GM12878 (cell line): ENCODE measurements around the gene OR10J4.

ENCODE experiments used
- CTCF ChIP-seq, 3 experiments: IDR thresholded peaks in 2 of 3; conservative IDR thresholded peaks in 1 of 3; 2 replicates each; pipeline ENCODE4 v1.5.1; 2011; ENCODE audit warnings: low read depth in 3 of 3, low read length in 3 of 3, mild to moderate bottlenecking in 3 of 3, control low read depth in 2 of 3, moderate library complexity in 2 of 3, inconsistent platforms in 1 of 3, mixed read lengths in 1 of 3; ENCODE audit not compliant: control insufficient read depth in 2 of 3, insufficient read depth in 1 of 3; ENCODE audit errors: extremely low read depth in 1 of 3
- MYC ChIP-seq: IDR thresholded peaks from 2 replicates; pipeline ENCODE4 v1.6.1; 2011; ENCODE audit warnings: mild to moderate bottlenecking, low read length, moderate library complexity, inconsistent platforms; ENCODE audit not compliant: insufficient read depth, insufficient replicate concordance, insufficient read length, severe bottlenecking
- POU2F2 ChIP-seq: IDR thresholded peaks from 3 replicates; pipeline ENCODE4 v1.6.1; 2011; ENCODE audit warnings: low read depth, mild to moderate bottlenecking, low read length, borderline replicate concordance
- RAD21 ChIP-seq: IDR thresholded peaks from 2 replicates; pipeline ENCODE4 v1.6.1; 2011; ENCODE audit warnings: mild to moderate bottlenecking, low read depth, low read length, moderate library complexity; ENCODE audit not compliant: insufficient read depth
- REST ChIP-seq: IDR thresholded peaks from 2 replicates; pipeline ENCODE4 v1.6.1; 2012; ENCODE audit warnings: mild to moderate bottlenecking, low read depth, low read length
- SMARCA5 ChIP-seq: fragments of 450-650 bp; IDR thresholded peaks from 2 replicates; pipeline ENCODE4 v1.6.1; 2017; ENCODE audit warnings: mild to moderate bottlenecking
- SRF ChIP-seq, 2 experiments: IDR thresholded peaks; 2 replicates each; pipeline ENCODE4 v1.6.1; 2011; ENCODE audit warnings: low read depth in 2 of 2, low read length in 2 of 2, mild to moderate bottlenecking in 1 of 2, moderate library complexity in 1 of 2
- TAF1 ChIP-seq: IDR thresholded peaks from 2 replicates; pipeline ENCODE4 v1.6.1; 2011; ENCODE audit warnings: mild to moderate bottlenecking, low read depth, low read length, borderline replicate concordance
- USF2 ChIP-seq: IDR thresholded peaks from 2 replicates; pipeline ENCODE4 v1.6.1; 2011; ENCODE audit warnings: low read depth, low read length, improper control_type of control experiment, borderline replicate concordance

GRCh38 chr1:159474926-159475325, 42.9 kb downstream of the OR10J4 start:
- TF ChIP-seq POU2F2 (no peak), CTCF (IDR thresholded peaks at IDR 0.05 in 2 of 3, conservative IDR thresholded peaks at IDR 0.05 in 1 of 3; ENCODE audit: control insufficient read depth in 2 of 3, extremely low read depth in 1 of 3, insufficient read depth in 1 of 3, low read depth in 3 of 3, low read length in 3 of 3) (no peak), TAF1 (no peak), SRF (IDR thresholded peaks at IDR 0.05; ENCODE audit: low read depth in 2 of 2, low read length in 2 of 2) (no peak), MYC (no peak), RAD21 (no peak), USF2 (no peak), SMARCA5 (no peak), REST (no peak)
